Kidney tubule cell (primary cell): ENCODE results near the gene FZD2.

ENCODE experiments used
- DNase-seq: peaks from one replicate; pipeline ENCODE4 v3.0.0-alpha.2; 2018; ENCODE audit warnings: low spot score

Gene FZD2

DNA sequence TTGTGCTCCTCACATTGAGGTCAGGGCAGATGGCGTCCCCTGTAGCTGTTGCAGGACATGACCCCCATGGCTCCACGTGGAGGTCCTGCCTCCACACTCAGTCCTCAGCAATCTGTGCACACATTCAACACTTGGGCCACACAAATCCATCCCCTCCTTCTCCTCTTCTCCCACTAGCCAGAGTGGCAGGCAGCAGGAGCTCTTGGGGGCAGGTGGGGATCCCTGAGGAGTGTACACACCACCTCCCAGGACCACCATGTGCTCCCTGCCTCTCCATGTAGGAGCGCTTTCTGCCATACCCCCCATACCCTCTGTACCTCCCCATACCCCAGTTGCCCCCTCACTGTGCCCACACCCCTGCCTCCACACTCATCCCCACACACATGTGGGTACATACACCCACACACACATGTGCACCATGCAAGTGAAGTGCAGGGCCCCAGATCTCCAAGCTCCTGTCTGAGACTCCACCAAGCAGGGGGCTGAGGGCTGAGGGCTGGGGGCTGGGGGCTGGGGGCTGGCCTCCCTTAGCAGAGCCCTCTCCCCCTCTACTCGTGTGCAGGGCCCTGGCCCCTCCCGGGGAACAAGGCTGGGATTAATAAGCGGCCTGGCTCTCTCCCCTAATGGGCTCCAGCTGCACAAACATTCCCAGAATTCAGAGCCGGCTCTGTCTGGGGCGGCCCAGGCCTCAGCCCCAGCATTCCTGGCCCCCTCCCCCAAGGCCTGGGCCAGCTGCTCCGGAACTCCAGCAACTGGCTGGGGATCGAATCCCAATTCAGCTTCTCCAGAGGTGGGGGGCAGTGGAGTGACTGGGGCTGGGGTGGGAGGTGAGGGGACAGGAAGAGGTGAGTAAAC, 50.8 kb downstream of the FZD2 start:
- no peak for DNase-seq

DNA sequence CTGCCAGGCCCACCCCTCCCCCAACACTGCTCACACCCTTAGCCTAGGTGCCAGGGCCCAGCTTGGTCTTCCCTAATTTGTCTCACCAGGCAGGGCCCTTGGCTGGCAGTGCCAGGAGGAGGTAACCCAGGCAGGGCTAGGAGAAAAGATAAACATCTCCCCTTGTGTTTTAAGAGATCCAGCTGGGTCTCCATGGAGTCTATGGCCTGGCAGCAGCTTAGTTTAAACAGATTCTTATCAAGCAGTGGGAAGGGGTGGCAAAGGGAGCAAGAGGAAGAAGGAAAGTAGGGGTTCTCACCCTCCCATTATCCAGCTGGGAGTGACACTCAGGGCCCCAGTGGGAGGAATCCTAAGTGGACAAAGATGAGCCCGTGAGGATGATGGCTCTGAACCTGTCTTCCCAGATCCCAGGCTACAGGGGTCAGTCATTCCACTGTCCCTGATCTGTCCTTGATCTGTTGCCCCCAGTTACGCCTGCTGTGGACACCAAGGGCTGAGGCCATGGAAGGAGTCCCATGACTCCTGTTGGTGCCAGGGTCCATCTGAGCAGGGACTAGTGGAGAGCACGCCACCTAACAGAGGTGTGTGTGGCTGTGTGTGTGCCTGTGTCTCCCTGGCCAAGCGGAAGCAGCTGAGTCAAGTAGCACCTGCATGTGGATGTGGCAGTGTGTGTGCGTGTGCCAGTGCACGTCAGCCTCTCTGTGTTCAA, 51.6 kb downstream of the FZD2 start:
- DNase-seq = no peak

DNA sequence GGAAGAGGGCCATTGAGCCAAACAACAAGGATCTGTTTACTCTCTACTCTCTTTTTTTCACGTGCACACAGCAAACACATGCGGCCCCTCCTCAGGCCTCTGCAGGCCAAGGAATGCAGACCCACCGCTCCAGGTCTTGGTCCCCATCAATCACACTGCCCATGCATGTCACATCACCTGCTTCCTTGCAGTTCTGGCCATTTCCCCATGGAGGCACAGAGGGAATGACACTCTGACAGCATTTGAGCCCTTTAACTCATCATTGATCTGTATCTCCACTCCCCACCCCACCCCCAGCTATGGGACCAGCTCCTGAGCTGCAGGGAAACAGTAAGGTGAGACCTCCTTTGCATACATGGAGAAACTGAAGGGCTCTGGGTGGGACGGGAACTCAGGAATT, 53.0 kb downstream of the FZD2 start:
- no peak for DNase-seq
